ENCODE results near the gene SLC25A45.

- TF ChIP-seq, protein P1, sequence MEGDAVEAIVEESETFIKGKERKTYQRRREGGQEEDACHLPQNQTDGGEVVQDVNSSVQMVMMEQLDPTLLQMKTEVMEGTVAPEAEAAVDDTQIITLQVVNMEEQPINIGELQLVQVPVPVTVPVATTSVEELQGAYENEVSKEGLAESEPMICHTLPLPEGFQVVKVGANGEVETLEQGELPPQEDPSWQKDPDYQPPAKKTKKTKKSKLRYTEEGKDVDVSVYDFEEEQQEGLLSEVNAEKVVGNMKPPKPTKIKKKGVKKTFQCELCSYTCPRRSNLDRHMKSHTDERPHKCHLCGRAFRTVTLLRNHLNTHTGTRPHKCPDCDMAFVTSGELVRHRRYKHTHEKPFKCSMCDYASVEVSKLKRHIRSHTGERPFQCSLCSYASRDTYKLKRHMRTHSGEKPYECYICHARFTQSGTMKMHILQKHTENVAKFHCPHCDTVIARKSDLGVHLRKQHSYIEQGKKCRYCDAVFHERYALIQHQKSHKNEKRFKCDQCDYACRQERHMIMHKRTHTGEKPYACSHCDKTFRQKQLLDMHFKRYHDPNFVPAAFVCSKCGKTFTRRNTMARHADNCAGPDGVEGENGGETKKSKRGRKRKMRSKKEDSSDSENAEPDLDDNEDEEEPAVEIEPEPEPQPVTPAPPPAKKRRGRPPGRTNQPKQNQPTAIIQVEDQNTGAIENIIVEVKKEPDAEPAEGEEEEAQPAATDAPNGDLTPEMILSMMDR (IDR thresholded peaks at IDR 0.05; ENCODE audit: low read depth, low read length, poor library complexity, severe bottlenecking) = peak; percentile 74
- no peak for TF ChIP-seq EZH2phosphoT487 (IDR thresholded peaks at IDR 0.05; ENCODE audit: borderline replicate concordance, low read length)
Measured at GRCh38 chr11:65329944-65330403, 52.5 kb downstream of the SLC25A45 start.
